Measurements from ENCODE around the gene ARFIP1. TPM values are rescaled to one million over a fixed set of nuclear protein-coding genes. Genes with fewer than 3 reads are reported as not detected.
A peak's percentile ranks its signal among the peaks of the same experiment; 100 is the strongest.

The ARFIP1 gene
- polyA plus RNA-seq, 3 donors, result 11.7 to 28.4 (median 27.2) TPM

DNA sequence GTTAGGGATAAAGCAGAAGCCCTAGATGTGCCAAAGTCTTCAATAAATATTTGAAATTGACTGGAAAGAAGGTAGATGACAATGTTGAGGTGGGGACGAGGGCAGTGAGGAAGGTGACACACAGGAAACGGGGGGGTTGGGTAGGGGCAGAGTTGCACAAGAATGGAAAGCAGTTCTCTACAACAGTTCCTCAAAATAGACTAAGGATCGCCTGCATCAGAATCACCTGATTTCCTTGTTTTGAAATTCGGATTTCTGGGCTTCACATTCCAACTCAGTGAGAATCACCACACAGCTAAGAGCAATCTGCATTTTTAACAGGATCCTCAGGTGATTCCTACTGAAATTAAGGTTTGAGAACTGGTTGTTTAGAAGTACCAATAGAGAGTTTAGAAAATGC is 70.6 kb downstream of the ARFIP1 start:
- intact Hi-C loops (cut with micrococcal nuclease), result no loop called here
- Histone ChIP-seq H3K36me3 (replicated peaks in 1 of 2; ENCODE audit: control insufficient read depth in 1 of 2, insufficient read depth in 2 of 2, low read length in 2 of 2) (peaks cover 0 to 9% of the 10 kb centered on the region in 2 donors), H3K9me3 (replicated peaks in 1 of 2; ENCODE audit: control insufficient read depth in 1 of 2, insufficient read depth in 1 of 2, low read length in 2 of 2) (peaks cover 17 to 26% of the 10 kb centered on the region in 2 donors), H3K27me3 (ENCODE audit: control insufficient read depth in 2 of 2, insufficient read depth in 2 of 2, low read length in 2 of 2) (no peaks in the 10 kb centered on the region), H3K4me3 (replicated peaks in 1 of 3; ENCODE audit: low read depth in 2 of 3, low read length in 3 of 3) (no peak overlapping the region), H3K4me1 (ENCODE audit: control insufficient read depth in 1 of 2, insufficient read depth in 2 of 2, low read length in 2 of 2) (peaks cover 21 to 23% of the 10 kb centered on the region in 2 donors), H3K79me2 (ENCODE audit: insufficient read depth, low read length) (peaks cover 5% of the 10 kb centered on the region), H3K27ac (ENCODE audit: low read depth in 1 of 2, low read length in 2 of 2) (peak overlapping the region in 1 of 2 donors; percentile 60), H4K20me1 (ENCODE audit: insufficient read depth, low read length) (peaks cover 8% of the 10 kb centered on the region), H3K9ac (ENCODE audit: insufficient read depth, low read length, poor library complexity, severe bottlenecking) (no peak overlapping the region), H3K4me2 (replicated peaks; ENCODE audit: extremely low read depth, low read length, poor library complexity, severe bottlenecking) (peak overlapping the region; percentile 38), H2AFZ (ENCODE audit: insufficient read depth, low read depth, low read length, poor library complexity, severe bottlenecking) (no peak overlapping the region)
- peaks cover 16 to 22% of the 10 kb centered on the region in 2 donors for H3K36me3 Mint-ChIP-seq
- peak overlapping the region; percentile 60 to 89 (median 82) for H3K27ac Mint-ChIP-seq
- H3K27me3 Mint-ChIP-seq (ENCODE audit: low read depth in 3 of 3), result no peaks in the 10 kb centered on the region
- peak; percentile 83 to 97 (median 85) for DNase-seq
- TF ChIP-seq, protein P1, sequence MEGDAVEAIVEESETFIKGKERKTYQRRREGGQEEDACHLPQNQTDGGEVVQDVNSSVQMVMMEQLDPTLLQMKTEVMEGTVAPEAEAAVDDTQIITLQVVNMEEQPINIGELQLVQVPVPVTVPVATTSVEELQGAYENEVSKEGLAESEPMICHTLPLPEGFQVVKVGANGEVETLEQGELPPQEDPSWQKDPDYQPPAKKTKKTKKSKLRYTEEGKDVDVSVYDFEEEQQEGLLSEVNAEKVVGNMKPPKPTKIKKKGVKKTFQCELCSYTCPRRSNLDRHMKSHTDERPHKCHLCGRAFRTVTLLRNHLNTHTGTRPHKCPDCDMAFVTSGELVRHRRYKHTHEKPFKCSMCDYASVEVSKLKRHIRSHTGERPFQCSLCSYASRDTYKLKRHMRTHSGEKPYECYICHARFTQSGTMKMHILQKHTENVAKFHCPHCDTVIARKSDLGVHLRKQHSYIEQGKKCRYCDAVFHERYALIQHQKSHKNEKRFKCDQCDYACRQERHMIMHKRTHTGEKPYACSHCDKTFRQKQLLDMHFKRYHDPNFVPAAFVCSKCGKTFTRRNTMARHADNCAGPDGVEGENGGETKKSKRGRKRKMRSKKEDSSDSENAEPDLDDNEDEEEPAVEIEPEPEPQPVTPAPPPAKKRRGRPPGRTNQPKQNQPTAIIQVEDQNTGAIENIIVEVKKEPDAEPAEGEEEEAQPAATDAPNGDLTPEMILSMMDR (IDR thresholded peaks at IDR 0.05), result no peak
- H3K4me3 Mint-ChIP-seq, result peak overlapping the region in 1 of 2 donors; percentile 67
- peaks cover 14 to 26% (median 24%) of the 10 kb centered on the region in 7 donors for H3K9me3 Mint-ChIP-seq
- no CpG with 5 or more reads among the region's 4 CpGs for WGBS (ENCODE audit: insufficient coverage)
- peaks cover 26% of the 10 kb centered on the region for H3K4me1 Mint-ChIP-seq

DNA sequence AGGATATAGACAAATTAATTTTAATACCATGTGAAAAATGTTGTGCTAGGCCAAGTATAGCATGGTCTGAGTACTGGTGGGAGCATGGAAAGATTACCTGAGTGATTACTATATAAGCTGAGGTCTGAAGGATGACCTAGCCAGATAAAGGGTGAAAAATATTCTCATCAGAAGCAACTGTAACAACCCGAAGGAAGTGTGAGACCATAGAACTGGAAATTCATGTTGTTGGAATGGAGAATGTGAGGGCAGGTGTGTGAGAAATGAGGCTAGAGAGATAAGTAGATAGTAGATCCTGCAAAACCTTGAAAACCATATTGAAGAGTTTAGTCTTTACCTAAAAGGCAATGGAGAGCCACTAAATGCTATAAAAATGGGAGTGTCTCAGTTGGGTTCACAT is 71.5 kb downstream of the ARFIP1 start:
- no peak for DNase-seq
- Mint-ChIP-seq H3K27ac (peak overlapping the region in 6 of 7 donors; percentile 32 to 77 (median 46)), H3K4me1 (peaks cover 26% of the 10 kb centered on the region), H3K4me3 (no peak overlapping the region), H3K27me3 (ENCODE audit: low read depth in 3 of 3) (no peaks in the 10 kb centered on the region), H3K36me3 (peaks cover 14 to 22% of the 10 kb centered on the region in 2 donors), H3K9me3 (peaks cover 14 to 26% (median 24%) of the 10 kb centered on the region in 7 donors)
- no peak overlapping the region for H3K4me3 ChIP-seq (replicated peaks in 1 of 3; ENCODE audit: low read depth in 2 of 3, low read length in 3 of 3)
- H4K20me1 ChIP-seq (ENCODE audit: insufficient read depth, low read length), result peaks cover 9% of the 10 kb centered on the region
- H2AFZ ChIP-seq (ENCODE audit: insufficient read depth, low read depth, low read length, poor library complexity, severe bottlenecking), result no peak overlapping the region
- TF ChIP-seq, protein P1 (IDR thresholded peaks at IDR 0.05), result no peak
- peak overlapping the region in 1 of 2 donors; percentile 60 for H3K27ac ChIP-seq (ENCODE audit: low read depth in 1 of 2, low read length in 2 of 2)
- peaks cover 0 to 9% of the 10 kb centered on the region in 2 donors for H3K36me3 ChIP-seq (replicated peaks in 1 of 2; ENCODE audit: control insufficient read depth in 1 of 2, insufficient read depth in 2 of 2, low read length in 2 of 2)
- no peaks in the 10 kb centered on the region for H3K27me3 ChIP-seq (ENCODE audit: control insufficient read depth in 2 of 2, insufficient read depth in 2 of 2, low read length in 2 of 2)
- no peak overlapping the region for H3K4me2 ChIP-seq (replicated peaks; ENCODE audit: extremely low read depth, low read length, poor library complexity, severe bottlenecking)
- H3K9ac ChIP-seq (ENCODE audit: insufficient read depth, low read length, poor library complexity, severe bottlenecking), result no peak overlapping the region
- intact Hi-C loops (cut with micrococcal nuclease), result no loop called here
- 100% methylated on average over 1 of the region's 1 CpG for WGBS (ENCODE audit: insufficient coverage)
- peaks cover 17 to 26% of the 10 kb centered on the region in 2 donors for H3K9me3 ChIP-seq (replicated peaks in 1 of 2; ENCODE audit: control insufficient read depth in 1 of 2, insufficient read depth in 1 of 2, low read length in 2 of 2)
- peaks cover 5% of the 10 kb centered on the region for H3K79me2 ChIP-seq (ENCODE audit: insufficient read depth, low read length)
- peaks cover 21 to 23% of the 10 kb centered on the region in 2 donors for H3K4me1 ChIP-seq (ENCODE audit: control insufficient read depth in 1 of 2, insufficient read depth in 2 of 2, low read length in 2 of 2)
